Lung (tissue), 12 donors: Measurements from ENCODE around the gene CMSS1. TPM values are rescaled to one million over a fixed set of nuclear protein-coding genes. Genes with fewer than 3 reads are reported as not detected.
A peak's percentile ranks its signal among the peaks of the same experiment; 100 is the strongest.

Source experiments
- ATAC-seq: fragments of 200-7000 bp; cut with Tn5 transposase; one replicate; pipeline ENCODE4 v1.9.1; 2020; ENCODE audit warnings: moderate number of reproducible peaks; ENCODE audit not compliant: insufficient read depth, low FRiP score
- DNase-seq, 3 donors: peaks; one replicate each; pipeline ENCODE4 v3.0.0-alpha.2; 2013 to 2017
- H3K27ac ChIP-seq, 2 donors: one replicate each; pipeline ENCODE4 v1.5.1; 2013; ENCODE audit warnings: mild to moderate bottlenecking in 2 of 2, moderate library complexity in 2 of 2, control low read depth in 1 of 2, inconsistent platforms in 1 of 2, low read depth in 1 of 2, low read length in 1 of 2
- H3K27me3 ChIP-seq, 3 donors: one replicate each; pipeline ENCODE4 v1.5.1; 2013; ENCODE audit warnings: low read length in 2 of 3; ENCODE audit not compliant: control insufficient read depth in 3 of 3, insufficient read depth in 3 of 3
- H3K36me3 ChIP-seq, 4 donors: one replicate each; pipeline ENCODE4 v1.5.1; 2013; ENCODE audit warnings: low read length in 4 of 4, mild to moderate bottlenecking in 1 of 4, moderate library complexity in 1 of 4; ENCODE audit not compliant: control insufficient read depth in 4 of 4, insufficient read depth in 4 of 4
- H3K4me1 ChIP-seq, 5 donors: one replicate each; pipeline ENCODE4 v1.5.1; 2013; ENCODE audit warnings: low read length in 5 of 5, mild to moderate bottlenecking in 2 of 5, moderate library complexity in 1 of 5; ENCODE audit not compliant: control insufficient read depth in 5 of 5, insufficient read depth in 5 of 5
- H3K4me3 ChIP-seq: one replicate; pipeline ENCODE4 v1.5.1; 2013; ENCODE audit warnings: mild to moderate bottlenecking, control low read depth, moderate library complexity
- H3K9ac ChIP-seq, 2 donors: one replicate each; pipeline ENCODE4 v1.5.1; 2013; ENCODE audit warnings: low read length in 2 of 2, control low read depth in 1 of 2; ENCODE audit not compliant: insufficient read depth in 1 of 2
- H3K9me3 ChIP-seq, 4 donors: one replicate each; pipeline ENCODE4 v1.5.1; 2013; ENCODE audit warnings: low read length in 3 of 4, mild to moderate bottlenecking in 1 of 4, moderate library complexity in 1 of 4; ENCODE audit not compliant: control insufficient read depth in 4 of 4, insufficient read depth in 3 of 4
- CTCF ChIP-seq: IDR thresholded peaks from 2 replicates; pipeline ENCODE4 v1.5.1; 2012; ENCODE audit warnings: mild to moderate bottlenecking; ENCODE audit errors: control extremely low read depth, extremely low read depth
- WGBS, 2 donors: extraction: QIAGEN DNeasy Blood & Tissue Kit; methylation state at CpG; one replicate each; pipeline ENCODE4 v1.1.7; 2013; 5-methylcytosine and 5-hydroxymethylcytosine counted together
- polyA plus RNA-seq, 2 donors: library from polyadenylated mRNA; stranded (reverse); fragments of 200-250 nt; gene quantifications; one replicate each; pipeline ENCODE4 v1.2.1, GENCODE V29; 2013
- total RNA-seq, 2 donors: library from RNA; depleted of rRNA in 1 of 2; stranded (reverse); fragments of >200 nt in 1 of 2; gene quantifications; one replicate each; pipeline ENCODE4 v1.2.1, GENCODE V29; 2014 to 2021
- donor health status: control.
- donor health status: control.
- donor health status: Bipolar disorder and iron deficiency.
- donor health status: healthy.
- donor health status: DM: yes; HTN: yes; CAD: no.

Gene CMSS1
- total and polyA plus RNA-seq, 4 donors = 12.3 to 28.9 (median 22.6) TPM

- DNase-seq = peak in 1 of 3 donors; percentile 36
- H3K4me1 ChIP-seq = peaks cover 0 to 23% (median 6%) of the 10 kb centered on the region in 5 donors
- H3K36me3 ChIP-seq = peaks cover 0 to 10% (median 0%) of the 10 kb centered on the region in 4 donors
- TF ChIP-seq CTCF = no peak
- H3K9me3 ChIP-seq = no peaks in the 10 kb centered on the region
- ATAC-seq = no peak
- no peak overlapping the region for H3K4me3 ChIP-seq
- no peak overlapping the region for H3K9ac ChIP-seq
- 82 to 89% methylated on average over 3 of the region's 3 CpGs for WGBS, 2 donors
- H3K27me3 ChIP-seq = peaks cover 0 to 28% (median 9%) of the 10 kb centered on the region in 3 donors
- no peak overlapping the region for H3K27ac ChIP-seq
Observed at GRCh38 chr3:99874237-99875002, 56.8 kb downstream of the CMSS1 start.

GRCh38 chr3:99875581-99875928, 57.9 kb downstream of the CMSS1 start:
- Histone ChIP-seq H3K9me3 (no peaks in the 10 kb centered on the region), H3K36me3 (peaks cover 0 to 8% (median 0%) of the 10 kb centered on the region in 4 donors), H3K9ac (peak overlapping the region; percentile 87 to 88), H3K27ac (peak overlapping the region; percentile 97 to 99), H3K27me3 (peaks cover 0 to 28% (median 9%) of the 10 kb centered on the region in 3 donors), H3K4me3 (peak overlapping the region; percentile 90), H3K4me1 (peaks cover 0 to 17% (median 6%) of the 10 kb centered on the region in 5 donors)
- no peak for TF ChIP-seq CTCF
- ATAC-seq (peak; percentile 34), DNase-seq (peak in 2 of 3 donors; percentile 76 to 84)
- 1 to 4% methylated on average over 6 of the region's 6 CpGs for WGBS, 2 donors

- Histone ChIP-seq H3K4me3 (peak overlapping the region; percentile 90), H3K36me3 (peaks cover 0 to 3% (median 0%) of the 10 kb centered on the region in 4 donors), H3K27ac (peak overlapping the region; percentile 97 to 99), H3K4me1 (peaks cover 2 to 15% (median 6%) of the 10 kb centered on the region in 5 donors), H3K9me3 (no peaks in the 10 kb centered on the region), H3K27me3 (peaks cover 0 to 28% (median 9%) of the 10 kb centered on the region in 3 donors), H3K9ac (peak overlapping the region; percentile 87 to 88)
- ATAC-seq (peak; percentile 95), DNase-seq (peak; percentile 89 to 93 (median 91))
- TF ChIP-seq CTCF = no peak
- 1 to 2% methylated on average over 60 to 63 of the region's 63 CpGs for WGBS, 2 donors
Observed at GRCh38 chr3:99875929-99876841, 58.5 kb downstream of the CMSS1 start.
